ENCODE data around the gene PPP2R3A.
"Not testable (repeated sequence)": the region's sequence is repeated elsewhere in the genome, so short reads cannot be mapped to it uniquely, and the experiment has no call there.

The PPP2R3A gene

GRCh38 chr3:136141291-136141785 lies 175.8 kb downstream of the PPP2R3A start:
- no peak overlapping the region for H3K4me3 ChIP-seq (ENCODE audit: low read depth, low read length)
- no peak for DNase-seq (ENCODE audit: low read depth)

DNA sequence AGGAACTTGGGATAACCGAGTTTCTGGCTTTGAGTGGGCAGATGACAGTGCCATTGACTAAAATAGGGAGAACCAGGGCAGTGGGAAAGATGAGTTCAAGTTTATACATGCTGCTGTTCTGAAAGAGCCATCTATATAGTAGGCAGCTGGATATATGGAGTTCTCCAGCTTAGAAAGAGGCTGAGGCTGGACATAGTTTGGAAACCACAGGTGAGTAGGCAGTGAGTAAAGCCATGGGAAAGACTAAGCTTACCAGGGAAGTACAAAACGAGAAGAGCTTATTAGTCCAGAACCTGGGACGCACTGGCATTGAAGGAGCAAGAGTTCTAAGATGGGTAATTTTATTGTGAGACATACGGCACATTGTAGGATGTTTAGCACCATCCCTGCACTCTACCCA lies 176.4 kb downstream of the PPP2R3A start:
- H3K4me3 ChIP-seq (ENCODE audit: low read depth, low read length): no peak overlapping the region
- DNase-seq (ENCODE audit: low read depth): no peak

- H3K4me3 ChIP-seq (ENCODE audit: low read depth, low read length): no peak overlapping the region
- peak; percentile 56 for DNase-seq (ENCODE audit: low read depth)
Observed at GRCh38 chr3:136142592-136142991, 177.1 kb downstream of the PPP2R3A start.

GRCh38 chr3:136144397-136144796 lies 178.9 kb downstream of the PPP2R3A start:
- not testable (repeated sequence) for DNase-seq (ENCODE audit: low read depth); H3K4me3 ChIP-seq (ENCODE audit: low read depth, low read length)

DNA sequence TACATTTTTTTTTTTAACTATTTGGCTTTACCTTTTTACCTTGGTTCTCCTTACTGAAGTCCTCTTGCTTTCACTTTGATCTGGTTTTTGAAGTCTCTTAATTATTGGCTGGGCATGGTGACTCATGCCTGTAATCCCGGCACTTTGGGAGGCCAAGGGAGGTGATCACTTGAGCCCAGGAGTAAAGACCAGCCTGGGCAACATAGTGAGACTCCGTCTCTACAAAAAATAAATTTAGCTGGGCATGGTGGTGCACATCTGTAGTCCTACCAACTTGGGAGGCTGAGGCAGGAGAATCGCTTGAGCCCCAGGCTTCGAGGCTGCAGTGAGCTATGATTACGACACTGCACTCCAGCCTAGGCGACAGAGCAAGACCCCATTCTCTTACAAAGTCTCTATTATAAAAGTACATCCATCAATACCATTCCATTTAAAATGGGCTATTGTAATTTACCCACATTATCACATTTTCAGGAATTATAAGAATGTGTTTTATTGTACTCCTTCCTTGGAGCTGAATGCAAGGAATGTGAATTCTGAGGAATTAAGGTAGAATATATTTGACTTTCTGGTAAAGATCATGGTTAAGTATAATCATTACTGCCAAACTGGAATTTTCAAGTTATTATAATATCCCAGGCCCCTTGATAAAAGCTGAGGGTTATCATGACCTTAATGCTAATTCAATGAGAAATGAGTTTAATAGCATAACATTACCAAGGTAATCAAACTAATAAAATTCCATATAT lies 181.6 kb downstream of the PPP2R3A start:
- DNase-seq (ENCODE audit: low read depth): no peak
- H3K4me3 ChIP-seq (ENCODE audit: low read depth, low read length): no peak overlapping the region

GRCh38 chr3:136149667-136150066 lies 184.1 kb downstream of the PPP2R3A start:
- no peak for DNase-seq (ENCODE audit: low read depth)
- no peak overlapping the region for H3K4me3 ChIP-seq (ENCODE audit: low read depth, low read length)

- no peak for DNase-seq (ENCODE audit: low read depth)
- H3K4me3 ChIP-seq (ENCODE audit: low read depth, low read length): no peak overlapping the region
Observed at GRCh38 chr3:136151219-136151618, 185.7 kb downstream of the PPP2R3A start.

GRCh38 chr3:136152176-136152843 lies 186.8 kb downstream of the PPP2R3A start:
- DNase-seq (ENCODE audit: low read depth): no peak

GRCh38 chr3:136152963-136153362 lies 187.4 kb downstream of the PPP2R3A start:
- DNase-seq (ENCODE audit: low read depth): no peak

More at GRCh38 chr3:136152176-136152843, 186.8 kb downstream of the PPP2R3A start:
- no peak overlapping the region for H3K4me3 ChIP-seq (ENCODE audit: low read depth, low read length)

DNA sequence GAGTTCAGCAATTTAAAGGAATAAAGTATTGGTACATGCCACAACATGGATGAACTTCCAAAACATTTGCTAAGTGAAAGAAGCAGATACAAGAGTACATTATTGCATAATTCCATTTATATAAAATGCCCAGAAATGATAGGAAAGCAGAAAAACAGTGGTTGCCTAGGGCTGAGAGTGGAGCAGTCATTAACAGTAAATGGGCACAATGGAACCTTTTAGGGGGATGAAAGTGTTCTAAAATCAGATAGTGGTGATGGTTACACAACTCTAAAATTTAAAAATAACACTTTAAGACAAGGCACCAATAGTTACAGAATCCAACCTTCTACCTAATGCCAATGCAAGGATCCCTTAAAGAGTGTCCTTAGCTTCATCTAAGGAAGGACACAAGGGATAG lies 196.0 kb downstream of the PPP2R3A start:
- no peak overlapping the region for H3K4me3 ChIP-seq (ENCODE audit: low read depth, low read length)
- DNase-seq (ENCODE audit: low read depth): no peak

More at GRCh38 chr3:136152963-136153362, 187.4 kb downstream of the PPP2R3A start:
- H3K4me3 ChIP-seq (ENCODE audit: low read depth, low read length): no peak overlapping the region

DNA sequence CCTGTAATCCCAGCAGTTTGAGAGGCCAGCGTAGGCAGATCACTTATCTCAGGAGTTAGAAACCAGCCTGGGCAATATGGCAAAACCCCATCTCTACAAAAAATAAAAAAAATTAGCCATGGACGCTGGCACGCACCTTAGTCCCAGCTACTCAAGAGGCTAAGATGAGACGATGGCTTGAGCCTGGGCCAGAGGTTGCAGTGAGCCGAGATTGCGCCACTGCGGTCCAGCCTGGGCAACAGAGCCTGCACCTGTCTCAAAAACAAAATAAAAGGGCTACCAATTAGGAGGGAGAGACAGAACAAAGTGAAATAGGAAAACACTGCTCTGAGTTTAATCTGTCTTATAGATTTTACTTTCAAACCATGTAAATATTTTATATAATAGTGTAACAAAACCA lies 196.8 kb downstream of the PPP2R3A start:
- H3K4me3 ChIP-seq (ENCODE audit: low read depth, low read length): no peak overlapping the region
- DNase-seq (ENCODE audit: low read depth): no peak

DNA sequence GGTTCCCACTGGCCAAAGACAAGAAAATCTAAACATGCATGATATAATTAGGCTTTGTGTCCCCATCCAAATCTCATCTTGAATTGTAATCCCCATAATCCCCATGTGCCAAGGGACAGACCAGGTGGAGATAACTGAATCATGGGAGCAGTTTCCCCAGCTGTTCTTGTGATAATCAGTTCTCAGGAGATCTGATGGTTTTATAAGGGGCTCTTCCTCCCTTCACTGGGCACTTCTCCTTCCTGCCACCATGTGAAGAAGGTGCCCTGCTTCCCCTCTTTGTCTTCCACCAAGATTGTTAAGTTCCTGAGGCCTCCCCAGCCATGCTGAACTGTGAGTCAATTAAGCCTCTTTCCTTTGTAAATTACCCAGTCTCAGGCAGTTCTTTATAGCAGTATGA lies 198.1 kb downstream of the PPP2R3A start:
- not testable (repeated sequence) for H3K4me3 ChIP-seq (ENCODE audit: low read depth, low read length); DNase-seq (ENCODE audit: low read depth)

GRCh38 chr3:136166507-136166906 lies 201.0 kb downstream of the PPP2R3A start:
- H3K4me3 ChIP-seq (ENCODE audit: low read depth, low read length): no peak overlapping the region
- DNase-seq (ENCODE audit: low read depth): no peak

- H3K4me3 ChIP-seq (ENCODE audit: low read depth, low read length); DNase-seq (ENCODE audit: low read depth): not testable (repeated sequence)
Observed at GRCh38 chr3:136168236-136168635, 202.7 kb downstream of the PPP2R3A start.

- no peak for DNase-seq (ENCODE audit: low read depth)
Observed at GRCh38 chr3:136171097-136171542, 205.6 kb downstream of the PPP2R3A start.

GRCh38 chr3:136173939-136174490 lies 208.5 kb downstream of the PPP2R3A start:
- DNase-seq (ENCODE audit: low read depth): no peak
- H3K4me3 ChIP-seq (ENCODE audit: low read depth, low read length): no peak overlapping the region

More at GRCh38 chr3:136171097-136171542, 205.6 kb downstream of the PPP2R3A start:
- no peak overlapping the region for H3K4me3 ChIP-seq (ENCODE audit: low read depth, low read length)

GRCh38 chr3:136177876-136178275 lies 212.3 kb downstream of the PPP2R3A start:
- DNase-seq (ENCODE audit: low read depth): no peak
- no peak overlapping the region for H3K4me3 ChIP-seq (ENCODE audit: low read depth, low read length)

- no peak overlapping the region for H3K4me3 ChIP-seq (ENCODE audit: low read depth, low read length)
- DNase-seq (ENCODE audit: low read depth): no peak
Observed at GRCh38 chr3:136181741-136182140, 216.2 kb downstream of the PPP2R3A start.

GRCh38 chr3:136184703-136185102 lies 219.2 kb downstream of the PPP2R3A start:
- no peak for DNase-seq (ENCODE audit: low read depth)
- no peak overlapping the region for H3K4me3 ChIP-seq (ENCODE audit: low read depth, low read length)

- no peak overlapping the region for H3K4me3 ChIP-seq (ENCODE audit: low read depth, low read length)
- no peak for DNase-seq (ENCODE audit: low read depth)
Observed at GRCh38 chr3:136186344-136186743, 220.8 kb downstream of the PPP2R3A start.

Data from skeletal muscle cell (primary cell).